HepG2 (cell line): ENCODE measurements around the gene CBFA2T2. TPM values are rescaled to one million over a fixed set of nuclear protein-coding genes. Genes with fewer than 3 reads are reported as not detected.

Source experiments
- AGO2 ChIP-seq: fragments of 200-400 bp; formaldehyde crosslinking; optimal IDR thresholded peaks from 2 replicates; pipeline ENCODE3; 2017; ENCODE audit warnings: mild to moderate bottlenecking, low read depth, low read length, moderate library complexity
- ATF7-NPFF ChIP-seq: sonication (generic); formaldehyde crosslinking; IDR thresholded peaks from 2 replicates; pipeline ENCODE4 v1.8.1; 2023; ENCODE audit warnings: mild to moderate bottlenecking, low read depth, missing genetic modification reagents, moderate library complexity
- BRD4 ChIP-seq: sonication (generic); formaldehyde crosslinking; IDR thresholded peaks from 2 replicates; pipeline ENCODE4 v1.4.0; 2020; ENCODE audit warnings: missing genetic modification reagents
- CSRNP1 ChIP-seq: sonication (generic); formaldehyde crosslinking; IDR thresholded peaks from 2 replicates; pipeline ENCODE4 v1.8.1; 2023; ENCODE audit warnings: mild to moderate bottlenecking, missing genetic modification reagents
- FIP1L1 ChIP-seq: fragments of 200-400 bp; formaldehyde crosslinking; IDR thresholded peaks from 2 replicates; pipeline ENCODE4 v1.6.1; 2018; ENCODE audit warnings: low read depth, mild to moderate bottlenecking, low read length, moderate library complexity, borderline replicate concordance; ENCODE audit not compliant: insufficient read depth
- FOXK1 ChIP-seq: sonication (generic); formaldehyde crosslinking; IDR thresholded peaks from 2 replicates; pipeline ENCODE4 v1.4.0; 2020; ENCODE audit warnings: low read depth, missing genetic modification reagents, borderline replicate concordance
- JUND ChIP-seq: sonication (generic); formaldehyde crosslinking; IDR thresholded peaks from 2 replicates; pipeline ENCODE4 v1.8.0; 2022; ENCODE audit warnings: mild to moderate bottlenecking, missing genetic modification reagents
- MAFG ChIP-seq: sonication (generic); formaldehyde crosslinking; IDR thresholded peaks from 2 replicates; pipeline ENCODE4 v1.5.1; 2020; ENCODE audit warnings: mild to moderate bottlenecking, missing genetic modification reagents
- MXD4 ChIP-seq: IDR thresholded peaks from 2 replicates; pipeline ENCODE4 v1.6.1; 2016; ENCODE audit warnings: mild to moderate bottlenecking, missing biosample characterization, missing genetic modification reagents
- NFIB ChIP-seq: sonication (generic); formaldehyde crosslinking; IDR thresholded peaks from 2 replicates; pipeline ENCODE4 v1.9.0; 2021; ENCODE audit warnings: missing genetic modification reagents, mild to moderate bottlenecking, borderline replicate concordance
- NFYB ChIP-seq: sonication (generic); formaldehyde crosslinking; IDR thresholded peaks from 2 replicates; pipeline ENCODE4 v1.4.0; 2020; ENCODE audit warnings: missing genetic modification reagents
- NKX3-1 ChIP-seq: sonication (generic); formaldehyde crosslinking; IDR thresholded peaks from 2 replicates; pipeline ENCODE4 v1.5.0; 2020; ENCODE audit warnings: missing genetic modification reagents
- PCBP1 ChIP-seq: fragments of 200-400 bp; formaldehyde crosslinking; IDR thresholded peaks from 2 replicates; pipeline ENCODE4 v1.6.1; 2017; ENCODE audit warnings: mild to moderate bottlenecking, low read depth, low read length, borderline replicate concordance
- PCBP2 ChIP-seq: fragments of 200-400 bp; formaldehyde crosslinking; optimal IDR thresholded peaks from 2 replicates; pipeline ENCODE3; 2018; ENCODE audit warnings: low read length, low read depth; ENCODE audit not compliant: poor library complexity, severe bottlenecking
- PPARG ChIP-seq: conservative IDR thresholded peaks from 2 replicates; pipeline ENCODE4 v1.6.1; 2016; ENCODE audit warnings: missing biosample characterization, missing genetic modification reagents
- SIX1 ChIP-seq: sonication (generic); formaldehyde crosslinking; IDR thresholded peaks from 2 replicates; pipeline ENCODE4 v1.4.0; 2020; ENCODE audit warnings: missing genetic modification reagents, borderline replicate concordance
- TCF12 ChIP-seq, 2 experiments: fragments of 450-650 bp in 1 of 2; sonication (generic) in 1 of 2; formaldehyde crosslinking in 1 of 2; IDR thresholded peaks; 2 replicates each; pipeline versions ENCODE4 v1.6.1 to v1.8.0; 2017 to 2022; ENCODE audit warnings: antibody characterized with exemption in 1 of 2, mild to moderate bottlenecking in 1 of 2, missing genetic modification reagents in 1 of 2, moderate library complexity in 1 of 2
- TFDP1 ChIP-seq: IDR thresholded peaks from 2 replicates; pipeline ENCODE4 v1.6.1; 2016; ENCODE audit warnings: missing compliant biosample characterization, missing genetic modification reagents, borderline replicate concordance
- THAP7 ChIP-seq: sonication (generic); formaldehyde crosslinking; IDR thresholded peaks from 2 replicates; pipeline ENCODE4 v1.8.1; 2023; ENCODE audit warnings: mild to moderate bottlenecking, missing genetic modification reagents
- XRCC5 ChIP-seq: fragments of 200-400 bp; formaldehyde crosslinking; optimal IDR thresholded peaks from 2 replicates; pipeline ENCODE3; 2017; ENCODE audit warnings: mild to moderate bottlenecking, low read length
- ZBTB1 ChIP-seq: sonication (generic); formaldehyde crosslinking; IDR thresholded peaks from 2 replicates; pipeline ENCODE4 v1.4.0; 2020; ENCODE audit warnings: missing genetic modification reagents, borderline replicate concordance
- ZFP62 ChIP-seq: sonication (generic); formaldehyde crosslinking; IDR thresholded peaks from 2 replicates; pipeline ENCODE4 v1.4.0; 2020; ENCODE audit warnings: missing genetic modification reagents
- ZKSCAN5 ChIP-seq: sonication (generic); formaldehyde crosslinking; IDR thresholded peaks from 2 replicates; pipeline ENCODE4 v1.5.1; 2020; ENCODE audit warnings: mild to moderate bottlenecking, missing genetic modification reagents
- ZNF160 ChIP-seq: sonication (generic); formaldehyde crosslinking; IDR thresholded peaks from 2 replicates; pipeline ENCODE4 v1.8.0; 2022; ENCODE audit warnings: mild to moderate bottlenecking, inconsistent platforms, missing genetic modification reagents
- ZNF3 ChIP-seq: IDR thresholded peaks from 2 replicates; pipeline ENCODE4 v1.7.0; 2017; ENCODE audit warnings: inconsistent platforms
- ZNF30 ChIP-seq: sonication (generic); formaldehyde crosslinking; IDR thresholded peaks from 2 replicates; pipeline ENCODE4 v1.5.0; 2020; ENCODE audit warnings: mild to moderate bottlenecking, missing genetic modification reagents
- ZNF33B ChIP-seq: sonication (generic); formaldehyde crosslinking; IDR thresholded peaks from 2 replicates; pipeline ENCODE4 v1.5.1; 2020; ENCODE audit warnings: mild to moderate bottlenecking, missing genetic modification reagents
- polyA plus RNA-seq, 8 experiments: library from polyadenylated mRNA; depleted of rRNA in 3 of 8; stranded (reverse) in 7 of 8; unstranded in 1 of 8; fragments of >200 nt; fragmentation: Illumina TruSeq in 4 of 8; extraction: Trizol in 4 of 8; gene quantifications; 2 replicates each; pipeline versions ENCODE4 v1.2.1 to v1.2.3, GENCODE V29; 2011 to 2016; ENCODE audit warnings: low read depth in 4 of 8, missing spikeins in 1 of 8, mixed read lengths in 1 of 8; ENCODE audit not compliant: insufficient read depth in 1 of 8
- total RNA-seq, 5 experiments: library from RNA; depleted of rRNA; stranded (reverse); fragments of >200 nt; fragmentation: Illumina TruSeq; extraction: Trizol; gene quantifications; 2 replicates each; pipeline ENCODE4 v1.2.3, GENCODE V29; 2016; ENCODE audit warnings: low read depth in 1 of 5

Gene CBFA2T2
- total and polyA plus RNA-seq, 2 of the 13 experiments (the other 11 are each of a cell fraction or from before 2014, with no cell fraction given), result 6.3 to 21.2 TPM

- TF ChIP-seq CSRNP1 (CRISPR knock-in tag) (peak; percentile 73), FOXK1 (CRISPR knock-in tag) (no peak), TCF12 (IDR thresholded peaks at IDR 0.05) (no peak), TCF12 (CRISPR knock-in tag; IDR thresholded peaks at IDR 0.05) (peak; percentile 71), AGO2 (peak; percentile 87), SIX1 (CRISPR knock-in tag) (0 out of 2 replicates have a peak, but pooled peaks have one; percentile 18), MXD4 (CRISPR knock-in tag) (peak; percentile 69), NFYB (no peak; the same call in 1 of the 2 replicates), XRCC5 (peak; percentile 42), ZNF30 (CRISPR knock-in tag) (no peak), PCBP1 (0 out of 2 replicates have a peak, but pooled peaks have one; percentile 72), TFDP1 (CRISPR knock-in tag) (peak; percentile 64; the same call in 1 of the 2 replicates), ATF7-NPFF (CRISPR knock-in tag) (peak; percentile 92), MAFG (no peak), NFIB (peak; percentile 69; the same call in 1 of the 2 replicates), THAP7 (CRISPR knock-in tag) (peak; percentile 69; the same call in 1 of the 2 replicates), BRD4 (CRISPR knock-in tag) (peak; percentile 68; the same call in 1 of the 2 replicates), PCBP2 (no peak), FIP1L1 (no peak), ZFP62 (CRISPR knock-in tag) (no peak), JUND (CRISPR knock-in tag) (no peak), ZBTB1 (CRISPR knock-in tag) (peak; percentile 61; the same call in 1 of the 2 replicates), ZNF33B (peak; percentile 93), ZKSCAN5 (CRISPR knock-in tag) (no peak), PPARG (CRISPR knock-in tag) (0 out of 2 replicates have a peak, but pooled peaks have one; percentile 18), ZNF160 (no peak), NKX3-1 (CRISPR knock-in tag) (peak; percentile 70), ZNF3 (CRISPR knock-in tag) (no peak)
Measured at GRCh38 chr20:33674294-33675135, 184.6 kb downstream of the CBFA2T2 start, which contains the start of gene NECAB3 (continued).
